EH (cell line): ENCODE results near the gene TANGO2.

Experiments
- DNase-seq: peaks from one replicate; pipeline ENCODE4 v3.0.0-alpha.2; 2015; ENCODE audit warnings: low read depth

The TANGO2 gene

DNA sequence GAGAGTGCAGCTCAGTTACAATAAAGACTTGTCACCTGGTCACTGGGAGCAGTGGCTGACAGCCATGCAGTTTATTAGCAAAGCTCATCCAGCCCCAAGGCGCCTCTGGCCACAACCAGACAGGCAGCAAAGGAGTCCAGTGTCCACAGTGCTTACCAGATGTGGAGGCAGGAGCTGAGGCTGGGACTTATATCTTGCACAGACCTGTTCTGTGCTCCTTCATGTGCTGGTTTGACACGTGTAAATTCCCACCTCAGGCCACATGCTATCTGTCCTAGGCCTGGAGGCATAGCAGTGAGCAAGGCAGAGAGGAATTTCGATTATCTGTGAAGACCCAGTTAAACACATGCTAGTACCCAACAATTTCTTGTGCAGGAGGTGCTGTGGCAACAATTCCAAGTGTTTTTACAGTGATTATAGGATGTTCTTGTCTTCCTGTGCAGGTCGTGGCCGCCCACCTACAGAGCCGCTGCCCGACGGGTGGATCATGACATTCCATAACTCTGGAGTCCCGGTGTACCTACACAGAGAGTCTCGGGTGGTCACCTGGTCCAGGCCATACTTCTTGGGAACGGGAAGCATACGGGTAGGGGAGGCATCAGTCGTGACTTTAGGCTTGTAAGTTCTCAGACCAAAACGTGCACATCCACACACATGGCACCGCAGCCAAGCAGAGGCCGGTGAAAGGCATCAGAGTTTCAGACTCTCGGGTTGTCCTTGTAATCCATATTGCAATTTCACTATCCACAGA, 68.5 kb downstream of the TANGO2 start:
- no peak for DNase-seq

DNA sequence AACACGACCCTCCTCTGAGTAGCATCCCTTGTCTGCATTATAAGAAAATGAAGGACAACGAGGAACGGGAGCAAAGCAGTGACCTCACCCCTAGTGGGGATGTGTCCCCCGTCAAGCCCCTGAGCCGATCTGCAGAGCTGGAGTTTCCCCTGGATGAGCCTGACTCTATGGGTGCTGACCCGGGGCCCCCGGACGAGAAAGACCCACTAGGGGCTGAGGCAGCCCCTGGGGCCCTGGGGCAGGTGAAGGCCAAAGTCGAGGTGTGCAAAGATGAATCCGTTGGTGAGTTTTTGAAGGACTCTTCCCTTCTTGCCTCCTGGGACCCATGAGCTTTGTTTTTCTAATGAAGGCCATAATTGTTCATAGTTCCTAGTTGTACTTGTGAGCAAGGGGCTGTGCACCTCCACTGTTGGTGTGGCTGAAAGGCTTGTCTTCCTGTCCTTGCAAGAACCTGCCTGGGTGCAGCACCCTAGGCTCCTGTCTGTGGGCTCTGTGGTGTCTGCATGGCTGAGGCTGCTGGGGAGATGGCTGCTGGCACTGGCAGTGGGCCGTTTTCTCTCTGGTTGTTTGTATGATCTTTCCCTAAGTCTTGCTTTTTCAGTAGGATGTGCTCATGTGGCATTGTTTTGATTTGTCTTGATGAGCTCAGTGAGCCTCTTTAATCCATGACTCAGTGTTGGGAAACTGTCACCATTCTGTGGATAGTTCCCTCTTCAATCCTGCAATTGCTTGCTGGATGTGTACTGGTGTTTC, 69.2 kb downstream of the TANGO2 start:
- DNase-seq, result peak; percentile 66

DNA sequence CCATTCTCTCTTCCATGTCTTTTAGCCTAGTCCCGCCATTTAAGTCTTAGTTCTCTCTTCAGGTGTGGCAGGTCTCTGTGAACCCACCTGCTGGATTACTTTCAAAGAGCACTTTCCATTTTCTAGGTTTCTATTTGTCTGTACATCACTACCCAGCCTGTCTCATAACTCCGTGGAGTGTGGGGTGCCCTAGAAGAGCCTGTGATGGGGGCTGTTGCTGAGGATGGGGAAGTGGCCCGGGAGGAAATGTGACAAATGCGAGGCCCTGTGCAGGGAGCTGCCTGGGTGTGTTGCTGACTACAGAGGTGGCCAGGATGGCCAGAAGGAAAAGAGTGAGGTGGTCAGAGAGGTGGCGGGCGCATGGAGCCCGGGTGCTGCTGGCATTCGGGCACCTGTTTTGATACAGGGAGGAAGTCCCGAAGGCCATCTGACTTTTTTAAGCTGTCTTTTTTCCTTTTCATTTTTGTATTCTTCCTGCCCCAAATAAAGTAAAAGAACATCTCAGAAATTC, 69.9 kb downstream of the TANGO2 start:
- DNase-seq, result no peak

DNA sequence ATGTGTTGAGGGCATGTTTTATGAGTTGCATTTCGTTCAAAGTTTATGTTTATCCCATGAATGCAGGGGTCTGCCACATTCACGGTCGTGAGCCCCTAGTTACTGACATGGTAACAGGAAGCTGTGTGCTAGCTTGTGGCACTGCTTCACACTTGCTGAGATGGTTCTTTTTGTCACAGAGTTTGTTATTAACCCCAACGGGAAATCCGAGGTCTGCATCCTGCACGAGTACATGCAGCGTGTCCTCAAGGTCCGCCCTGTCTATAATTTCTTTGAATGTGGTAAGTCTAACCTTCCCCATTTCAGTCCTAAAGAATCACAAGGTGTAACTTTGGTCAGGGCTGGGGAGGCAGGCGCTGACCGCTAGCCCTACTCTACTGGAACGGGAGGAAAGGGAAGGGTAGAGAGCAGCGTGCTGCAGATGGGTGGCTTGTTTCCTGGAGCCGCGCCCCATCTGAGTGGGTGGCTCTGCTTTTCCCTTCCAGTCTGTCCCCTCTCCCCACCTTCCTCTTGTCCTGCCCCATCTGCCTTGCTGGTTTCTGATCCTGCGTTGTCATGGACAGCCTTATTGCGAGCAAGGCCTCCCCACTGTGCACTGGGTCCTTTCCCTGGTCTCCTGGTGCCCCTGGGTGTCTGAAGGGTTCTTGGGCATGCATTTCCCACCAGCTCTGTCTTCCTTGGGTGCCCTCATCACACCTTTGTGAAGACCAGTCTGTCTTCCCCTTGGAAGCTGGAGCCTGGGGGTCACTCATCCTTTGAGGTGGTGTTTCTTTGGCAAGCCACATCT, 71.0 kb downstream of the TANGO2 start:
- DNase-seq, result no peak

DNA sequence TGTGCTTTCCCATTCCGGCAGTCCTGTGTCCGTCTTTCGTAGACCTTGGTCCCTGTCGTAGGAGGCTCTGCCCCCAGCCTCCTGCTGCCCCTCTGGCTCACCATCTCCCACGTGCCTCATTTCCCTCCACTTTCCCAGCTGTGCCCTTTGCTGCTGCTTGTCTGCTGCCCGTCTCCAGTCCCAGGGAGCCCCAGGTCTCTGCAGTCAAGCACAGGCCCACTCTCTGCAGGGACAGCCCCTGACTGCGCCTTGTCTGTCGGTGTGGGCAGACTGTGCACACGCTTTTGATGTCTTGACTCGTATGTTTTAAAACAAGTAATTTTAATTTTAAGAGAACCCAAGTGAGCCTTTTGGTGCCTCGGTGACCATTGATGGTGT, 71.6 kb downstream of the TANGO2 start:
- no peak for DNase-seq

DNA sequence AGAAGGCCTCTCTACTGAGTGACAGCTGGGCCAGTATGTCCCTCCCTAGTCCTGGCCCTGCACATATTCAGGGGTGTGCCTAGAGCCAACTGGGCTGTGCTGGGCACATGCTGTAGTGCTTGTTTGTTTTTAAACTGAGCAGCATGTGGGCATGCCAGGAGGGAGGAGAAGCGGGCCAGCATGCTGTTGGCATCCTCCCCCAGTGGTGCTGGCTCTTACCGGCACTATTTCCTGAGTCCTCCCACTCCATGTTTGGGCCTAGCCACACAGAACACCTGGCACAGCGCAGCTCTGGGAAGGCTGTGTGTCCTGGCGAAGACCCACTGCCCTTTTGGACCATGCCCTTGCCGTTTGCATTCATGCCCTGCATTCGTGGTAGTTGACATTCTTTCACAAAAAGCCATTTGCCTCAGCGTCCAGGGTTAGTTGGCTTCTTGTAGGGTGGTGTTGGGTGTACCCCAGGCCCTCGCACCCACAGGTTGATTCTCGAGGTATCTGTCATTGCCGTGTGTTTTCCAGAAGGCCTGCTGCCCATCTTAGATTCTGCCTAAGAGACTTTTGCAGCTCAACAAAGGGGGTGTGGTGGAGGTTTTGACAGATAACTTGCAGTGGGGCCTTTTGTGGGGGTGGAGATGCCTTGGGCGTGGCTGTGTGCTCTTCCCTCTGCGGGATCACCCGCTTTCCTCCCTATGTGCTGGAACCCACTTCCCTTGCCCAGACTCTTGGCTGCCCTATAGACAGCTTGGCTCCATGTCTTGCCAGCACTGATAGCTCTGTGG, 72.7 kb downstream of the TANGO2 start:
- no peak for DNase-seq

DNA sequence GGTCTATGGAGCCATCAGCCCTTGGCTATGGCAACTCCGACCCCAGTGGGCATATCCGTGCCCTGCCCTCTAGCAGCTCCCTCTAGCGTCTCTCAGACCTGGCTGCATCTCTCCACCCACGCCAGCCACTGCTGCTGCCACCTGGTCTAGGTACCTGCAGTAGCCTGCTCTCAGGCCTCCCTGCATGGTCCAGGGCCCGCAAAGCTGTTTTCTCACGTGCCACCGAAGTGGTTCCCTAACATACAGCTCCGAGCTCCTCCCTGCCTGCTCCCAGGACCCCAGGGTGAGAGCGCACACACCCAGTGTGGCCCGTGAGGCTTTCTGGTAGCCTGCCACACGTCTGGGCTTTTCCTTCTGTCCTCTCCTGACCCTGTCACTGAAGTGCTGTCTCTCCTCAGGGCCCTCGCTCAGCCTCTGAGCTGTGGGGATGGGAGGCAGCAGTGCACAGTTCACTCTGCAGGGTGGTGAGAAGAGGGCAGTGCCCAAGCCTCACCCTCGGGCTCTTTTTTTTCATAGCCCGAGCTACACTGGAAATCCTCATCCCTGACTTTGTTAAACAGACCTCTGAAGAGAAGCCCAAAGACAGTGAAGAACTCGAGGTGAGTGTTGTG, 73.4 kb downstream of the TANGO2 start:
- no peak for DNase-seq

DNA sequence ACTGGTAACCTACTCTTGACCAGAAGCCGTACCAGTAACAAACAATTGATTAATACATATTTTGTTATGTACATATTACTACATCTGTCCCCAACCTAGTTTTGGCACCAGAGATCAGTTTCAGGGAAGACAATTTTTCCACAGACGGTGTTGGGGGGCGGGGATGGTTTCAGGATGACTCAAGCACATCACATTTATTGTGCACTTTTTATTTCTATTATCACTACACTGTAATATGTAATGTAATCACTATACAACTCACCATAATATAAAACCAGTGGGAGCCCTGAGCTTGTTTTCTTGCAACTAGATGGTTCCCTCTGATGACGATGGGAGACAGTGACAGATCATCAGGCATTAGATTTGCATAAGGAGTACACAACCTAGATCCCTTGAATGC, 74.6 kb downstream of the TANGO2 start:
- no peak for DNase-seq

DNA sequence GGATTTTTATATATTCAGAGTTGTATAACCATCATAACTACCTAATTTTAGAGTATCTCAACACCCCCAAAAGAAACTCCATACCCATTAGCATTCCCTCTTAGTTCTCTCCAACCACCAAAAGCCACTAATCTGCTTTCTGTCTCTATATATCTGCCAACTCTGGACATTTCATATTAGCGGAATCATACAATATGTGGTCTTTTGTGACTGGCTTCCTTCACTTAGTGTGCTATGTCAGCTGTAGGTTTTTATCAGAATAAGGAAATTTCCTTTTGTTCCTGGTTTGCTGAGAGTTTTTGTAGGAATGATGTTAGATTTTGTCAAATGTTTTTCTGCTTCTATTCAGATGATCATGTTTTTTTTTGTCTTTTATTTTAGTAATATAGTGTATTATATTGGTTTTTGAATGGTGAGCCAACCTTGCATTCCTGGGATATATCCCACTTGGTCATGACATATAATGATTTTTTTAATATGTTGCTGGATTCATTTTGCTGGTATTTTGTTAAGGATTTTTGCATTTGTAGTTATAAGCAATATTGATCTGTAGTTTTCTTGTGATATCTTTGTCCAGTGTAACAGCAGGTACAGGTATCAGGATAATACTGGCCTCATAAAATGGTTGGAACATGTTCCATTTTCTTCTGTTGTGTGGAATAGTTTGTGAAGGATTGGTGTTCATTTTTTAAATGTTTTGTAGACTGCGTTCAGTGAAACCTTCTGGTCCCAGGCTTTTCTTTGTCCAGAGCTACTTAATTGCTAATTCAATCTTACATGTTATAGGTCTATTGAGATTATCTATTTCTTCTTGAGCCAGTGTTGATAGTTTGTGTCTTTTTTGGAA, 75.9 kb downstream of the TANGO2 start:
- DNase-seq, result no peak

DNA sequence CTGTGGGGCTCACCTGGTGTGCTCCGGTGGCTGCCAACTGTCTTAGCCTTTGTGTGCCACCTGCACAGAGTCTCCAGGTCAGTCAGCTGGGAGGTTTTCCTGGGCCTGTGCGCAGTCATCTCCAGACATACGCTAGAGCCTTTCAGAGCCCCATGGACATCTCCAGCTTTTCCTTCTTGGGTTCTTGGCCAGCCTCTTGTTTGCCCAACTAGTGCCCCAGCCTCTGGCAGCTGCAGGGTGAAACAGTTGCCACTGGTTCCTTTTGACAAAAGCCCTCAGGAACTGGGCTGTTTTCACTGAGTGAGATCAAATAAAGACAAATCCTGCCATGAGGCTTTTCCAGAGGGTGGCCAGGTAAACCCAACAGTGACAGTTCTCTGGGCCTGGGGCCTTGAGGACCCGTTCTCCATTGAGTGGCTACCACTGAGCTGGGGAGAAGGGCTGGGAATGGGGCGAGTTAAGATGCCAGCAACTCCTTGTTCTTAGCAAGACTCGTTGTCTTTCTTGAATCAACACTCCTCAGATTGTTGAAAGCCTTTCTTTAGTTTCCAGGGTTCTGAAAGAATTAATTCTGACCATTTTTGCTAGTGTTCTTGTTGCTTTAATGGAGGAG, 78.3 kb downstream of the TANGO2 start:
- no peak for DNase-seq

DNA sequence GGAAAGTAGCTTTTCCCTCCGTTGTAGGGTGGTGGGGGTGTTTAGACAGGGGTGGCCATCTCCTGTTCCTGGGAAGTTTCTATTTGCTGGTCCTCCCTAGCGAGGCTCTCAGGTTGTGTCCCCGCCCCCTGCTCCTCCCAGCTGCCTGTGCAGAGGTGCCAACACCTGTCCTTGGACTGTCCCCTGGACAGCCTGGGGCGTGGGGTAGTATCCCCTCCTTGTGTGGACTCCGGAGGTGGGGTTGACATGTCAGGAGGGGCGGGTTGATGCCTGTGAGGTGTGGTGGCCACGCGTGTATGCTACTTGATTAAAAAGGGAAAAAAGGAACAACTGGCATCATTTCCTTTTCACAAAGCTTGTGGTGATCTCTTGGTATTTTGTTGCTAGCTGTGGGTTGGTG, 80.7 kb downstream of the TANGO2 start:
- no peak for DNase-seq

DNA sequence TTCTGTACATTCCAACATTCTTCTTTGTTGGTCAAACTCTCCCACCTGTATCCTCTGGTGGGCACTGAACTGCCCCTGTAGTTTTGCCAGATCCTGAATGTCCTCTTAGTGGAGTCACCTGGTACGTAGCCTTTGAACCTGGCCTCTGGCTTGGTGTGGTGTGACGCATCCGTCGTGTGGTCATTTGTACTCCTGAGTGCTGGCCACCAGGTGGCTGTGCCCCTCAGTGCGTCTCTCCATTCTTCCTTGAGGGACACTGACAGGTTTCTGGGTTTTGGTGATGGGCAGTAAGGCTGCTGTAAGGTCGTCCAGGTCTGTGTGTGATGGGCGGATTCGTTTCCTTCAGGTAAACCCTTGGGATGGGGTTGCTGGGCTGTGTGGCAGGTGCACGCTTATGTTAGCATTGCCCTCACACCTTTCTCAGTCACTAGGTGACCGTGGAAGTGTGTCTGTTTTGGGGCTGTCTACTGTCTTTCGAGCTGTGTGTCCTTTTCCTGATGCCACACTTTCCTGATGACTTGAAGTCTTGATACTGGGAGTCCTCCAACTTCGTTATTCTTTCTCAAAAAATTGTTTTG, 81.4 kb downstream of the TANGO2 start:
- DNase-seq, result no peak

DNA sequence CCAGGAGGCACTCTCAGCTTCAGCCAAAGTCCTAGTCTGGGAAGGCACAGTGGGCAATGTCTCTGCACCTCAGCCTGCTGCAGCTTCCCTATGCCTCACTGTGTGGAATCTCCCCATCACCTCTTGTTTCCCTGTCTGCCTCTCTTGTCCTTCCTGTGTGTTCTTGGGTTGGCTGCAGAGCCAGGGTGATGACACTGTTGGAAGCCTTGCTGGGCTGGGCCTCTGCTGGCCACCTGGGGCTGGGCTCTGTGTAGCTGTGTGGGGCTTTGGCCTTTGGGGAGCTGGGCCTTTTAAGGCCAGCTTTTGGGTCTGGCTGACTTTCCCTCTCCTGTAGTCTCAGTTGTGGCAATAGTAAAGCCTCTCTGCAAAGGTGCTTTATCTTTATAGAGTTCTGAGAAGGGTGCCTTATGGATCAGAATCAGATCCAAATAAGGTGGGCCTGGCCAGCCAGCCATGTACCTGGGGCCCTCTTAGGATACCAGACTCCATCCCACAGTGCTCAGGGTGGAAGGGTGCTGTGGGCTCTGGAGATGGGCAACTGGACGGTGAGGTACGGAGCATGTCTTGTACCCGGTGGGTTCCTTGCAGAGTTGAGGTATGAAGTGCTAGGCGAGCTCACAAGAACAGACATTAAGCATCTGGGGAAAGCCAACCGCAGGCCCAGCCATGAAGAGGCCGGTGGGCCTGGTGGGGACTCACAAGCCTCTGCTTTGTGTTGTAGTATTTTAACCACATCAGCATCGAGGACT, 84.7 kb downstream of the TANGO2 start:
- no peak for DNase-seq

DNA sequence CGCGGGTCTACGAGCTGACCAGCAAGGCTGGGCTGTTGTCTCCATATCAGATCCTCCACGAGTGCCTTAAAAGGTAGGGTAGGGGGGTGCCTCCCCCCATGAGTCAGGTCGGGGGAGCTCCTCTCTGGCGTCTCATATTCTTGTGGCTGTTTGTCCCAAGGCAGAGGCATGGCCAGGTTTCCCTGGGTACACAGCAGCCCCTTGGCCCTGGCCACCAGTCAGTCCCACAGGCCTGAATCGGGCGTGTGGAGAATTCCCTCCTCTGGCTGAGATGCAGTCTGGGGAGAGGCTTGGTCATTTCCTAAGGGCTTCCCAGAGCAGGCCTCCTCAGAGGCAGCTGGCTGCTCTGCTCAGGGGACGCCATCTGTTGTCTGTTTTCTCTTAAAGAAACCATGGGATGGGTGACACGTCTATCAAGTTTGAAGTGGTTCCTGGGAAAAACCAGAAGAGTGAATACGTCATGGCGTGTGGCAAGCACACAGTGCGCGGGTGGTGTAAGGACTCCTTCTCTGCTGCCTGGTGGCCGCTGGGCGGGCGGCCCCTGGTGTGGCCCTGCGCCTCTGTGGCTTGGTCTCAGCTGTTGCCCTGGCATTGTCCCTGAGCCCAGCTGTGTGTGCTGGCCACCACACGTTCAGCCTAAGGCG, 85.4 kb downstream of the TANGO2 start:
- no peak for DNase-seq

DNA sequence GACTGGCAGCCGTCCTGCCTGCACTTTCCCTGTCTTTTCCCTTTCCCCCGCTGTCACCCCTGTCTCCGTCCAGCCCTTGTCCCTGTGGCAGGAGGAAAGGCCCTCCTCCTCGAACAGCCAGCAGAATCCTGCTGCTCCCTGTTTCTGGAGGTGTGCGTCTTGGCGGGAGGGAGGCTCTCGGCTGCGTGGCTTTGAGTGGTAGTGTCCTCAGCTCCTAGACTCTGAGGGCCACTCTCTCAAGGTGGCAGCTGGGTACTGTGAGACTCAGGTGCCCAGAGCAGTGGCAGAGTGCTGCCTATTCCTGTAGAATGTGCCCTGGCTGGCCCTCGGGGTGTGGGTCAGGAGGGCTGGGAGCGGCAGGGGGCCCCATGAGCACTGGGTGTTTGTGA, 85.9 kb downstream of the TANGO2 start:
- no peak for DNase-seq

DNA sequence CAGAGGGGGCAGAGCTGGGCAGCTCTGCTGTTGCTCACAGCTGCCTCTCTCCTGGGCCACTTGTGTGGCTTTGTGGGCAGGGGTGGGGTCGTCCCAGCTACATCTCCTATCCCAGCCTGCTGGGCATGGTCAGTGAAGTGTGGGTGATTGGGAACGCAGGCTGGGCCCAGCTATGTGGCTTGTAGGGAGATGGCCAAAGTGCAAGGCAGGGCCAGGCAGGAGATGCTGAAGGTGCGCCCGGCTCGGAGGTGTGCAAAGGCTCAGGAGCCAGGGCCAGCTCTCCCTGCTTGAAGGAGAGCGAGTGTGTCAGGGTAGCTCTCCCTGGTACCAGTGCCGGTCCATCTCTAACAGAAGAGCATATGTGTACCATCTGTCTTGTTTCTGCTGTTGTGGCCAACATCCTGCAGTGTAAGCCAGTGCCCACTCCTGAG, 86.6 kb downstream of the TANGO2 start:
- no peak for DNase-seq

DNA sequence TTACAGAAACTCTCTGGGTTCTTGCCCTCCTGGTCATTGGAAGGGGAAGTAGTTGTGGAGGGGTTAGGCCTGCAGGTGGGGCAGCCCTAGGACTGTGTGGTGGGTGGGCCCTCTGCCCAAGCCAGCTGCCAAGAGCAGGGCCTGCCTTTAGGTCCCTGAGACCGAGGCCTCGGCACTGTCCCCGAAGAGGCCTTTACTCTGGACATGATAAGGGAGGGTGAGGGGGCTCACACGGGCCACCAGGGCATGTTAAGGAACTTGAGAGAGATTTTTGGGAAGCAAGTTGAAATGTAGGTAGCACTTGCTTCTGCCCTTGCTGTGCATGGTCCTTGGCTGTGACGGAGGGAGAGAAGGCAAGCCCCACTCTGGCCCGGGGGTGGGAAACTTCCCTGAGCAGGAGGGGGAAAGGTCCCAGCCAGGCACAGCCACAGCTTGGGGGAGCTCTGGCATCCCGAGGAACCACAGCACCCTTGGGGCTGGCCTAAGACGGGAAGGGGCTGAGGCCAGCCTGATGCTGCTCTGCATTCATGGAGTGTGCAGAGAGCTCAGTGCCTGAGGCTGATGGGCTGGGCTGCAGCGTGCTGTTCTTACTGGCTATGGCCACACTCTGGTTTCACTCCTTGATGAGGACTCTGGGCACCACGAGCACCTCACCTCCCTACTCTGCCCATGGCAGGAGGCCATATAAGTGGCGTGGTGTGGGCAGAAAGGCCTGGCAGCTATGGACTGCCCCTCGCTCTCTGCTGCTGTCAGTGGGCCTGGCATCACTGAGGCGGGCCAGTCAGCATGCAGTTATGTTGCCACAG, 87.2 kb downstream of the TANGO2 start:
- DNase-seq, result no peak
